HAP-1 (cell line): ENCODE measurements around the gene CCDC136.

ENCODE experiments used
- DNase-seq, 2 experiments: peaks; one replicate each; pipeline ENCODE4 v3.0.0-alpha.2; 2016 to 2020; ENCODE audit warnings: low spot score in 2 of 2
- H3K27me3 ChIP-seq: fragments of 250-450 bp; sonication (Bioruptor Pico); 2 replicates; pipeline ENCODE4 v1.5.1; 2020; ENCODE audit warnings: low read depth, mild to moderate bottlenecking, moderate library complexity
- H3K36me3 ChIP-seq: fragments of 250-450 bp; sonication (Bioruptor Pico); replicated peaks from 2 replicates; pipeline ENCODE4 v1.5.1; 2020; ENCODE audit warnings: mild to moderate bottlenecking
- H3K4me1 ChIP-seq: fragments of 250-450 bp; sonication (Bioruptor Pico); 2 replicates; pipeline ENCODE4 v1.5.1; 2020; ENCODE audit warnings: mild to moderate bottlenecking
- H3K4me3 ChIP-seq: fragments of 250-450 bp; sonication (Bioruptor Pico); 2 replicates; pipeline ENCODE4 v1.5.1; 2020; ENCODE audit warnings: mild to moderate bottlenecking, moderate library complexity
- H3K9me3 ChIP-seq: fragments of 250-450 bp; sonication (Bioruptor Pico); 2 replicates; pipeline ENCODE4 v1.5.1; 2020; ENCODE audit warnings: mild to moderate bottlenecking, moderate library complexity
- in situ Hi-C: fragments of 300-500 bp; cut with MboI; formaldehyde crosslinking; loops from 3 replicates; pipeline ENCODE4 v1.14.3; 2020; ENCODE audit warnings: low sequenced_read_pairs, inconsistent platforms, mixed read lengths

Gene CCDC136

GRCh38 chr7:128791121-128791971 is at the start of gene CCDC136:
TSS of gene CCDC136 (plus strand) at chr7:128791968. CDS start at chr7:128792412, 444 bp downstream.
- in situ Hi-C loops = no loop called here
- Histone ChIP-seq H3K27me3 (peaks cover 6% of the 10 kb centered on the region; the same call in 1 of the 2 replicates), H3K36me3 (peaks cover 6% of the 10 kb centered on the region; the same call in 1 of the 2 replicates), H3K9me3 (no peaks in the 10 kb centered on the region), H3K4me3 (peak within 1 kb of the TSS; percentile 78), H3K4me1 (peaks cover 6% of the 10 kb centered on the region)
- peak; percentile 49 to 89 for DNase-seq

- Histone ChIP-seq H3K4me3 (no peak overlapping the region), H3K9me3 (no peaks in the 10 kb centered on the region), H3K27me3 (no peaks in the 10 kb centered on the region), H3K4me1 (peaks cover 33% of the 10 kb centered on the region), H3K36me3 (no peaks in the 10 kb centered on the region; the same call in none of the 2 replicates)
- DNase-seq = no peak
- in situ Hi-C loops = no loop called here
These were observed 49.6 kb upstream of the CCDC136 start for GRCh38 chr7:128742206-128742605.

DNA sequence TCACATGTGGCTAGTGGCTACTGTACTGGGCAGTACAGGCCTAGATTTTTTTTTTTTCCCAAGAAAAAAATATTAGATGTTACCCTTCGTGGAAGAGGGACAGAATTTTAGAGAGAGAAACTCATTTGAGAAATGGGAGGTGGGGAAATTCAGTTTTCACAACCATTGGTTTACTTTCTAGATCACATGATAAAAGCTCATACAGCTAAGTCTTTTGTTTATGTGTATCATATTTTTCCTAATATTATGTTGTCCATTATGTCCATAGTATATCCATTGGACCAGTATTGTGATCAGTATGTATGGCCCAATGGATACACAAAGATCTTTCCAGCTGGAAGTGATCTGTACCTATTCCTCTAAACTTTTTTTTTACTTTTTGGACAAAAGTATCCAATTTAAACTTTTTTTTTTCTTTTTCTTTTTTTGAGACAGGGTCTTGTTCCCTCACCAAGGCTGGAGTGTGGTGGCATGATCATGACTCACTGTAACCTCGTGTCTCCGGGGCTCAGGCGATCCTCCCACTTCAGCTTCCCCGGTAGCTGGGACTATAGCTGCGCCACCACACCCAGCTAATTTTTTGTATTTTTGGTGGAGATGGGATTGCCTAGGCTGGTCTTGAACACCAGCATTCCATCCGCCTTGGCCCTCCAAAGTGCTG is 48.5 kb upstream of the CCDC136 start:
- no peak for DNase-seq
- Histone ChIP-seq H3K9me3 (no peaks in the 10 kb centered on the region), H3K4me1 (peaks cover 32% of the 10 kb centered on the region), H3K27me3 (no peaks in the 10 kb centered on the region), H3K4me3 (no peak overlapping the region), H3K36me3 (peaks cover 7% of the 10 kb centered on the region)
- in situ Hi-C loops = no loop called here

GRCh38 chr7:128744366-128744905 is 47.3 kb upstream of the CCDC136 start:
- H3K27me3 ChIP-seq = no peaks in the 10 kb centered on the region
- in situ Hi-C loops = no loop called here
- H3K4me1 ChIP-seq = peaks cover 26% of the 10 kb centered on the region
- DNase-seq = no peak
- H3K9me3 ChIP-seq = no peaks in the 10 kb centered on the region
- H3K36me3 ChIP-seq = peaks cover 19% of the 10 kb centered on the region
- H3K4me3 ChIP-seq = no peak overlapping the region

DNA sequence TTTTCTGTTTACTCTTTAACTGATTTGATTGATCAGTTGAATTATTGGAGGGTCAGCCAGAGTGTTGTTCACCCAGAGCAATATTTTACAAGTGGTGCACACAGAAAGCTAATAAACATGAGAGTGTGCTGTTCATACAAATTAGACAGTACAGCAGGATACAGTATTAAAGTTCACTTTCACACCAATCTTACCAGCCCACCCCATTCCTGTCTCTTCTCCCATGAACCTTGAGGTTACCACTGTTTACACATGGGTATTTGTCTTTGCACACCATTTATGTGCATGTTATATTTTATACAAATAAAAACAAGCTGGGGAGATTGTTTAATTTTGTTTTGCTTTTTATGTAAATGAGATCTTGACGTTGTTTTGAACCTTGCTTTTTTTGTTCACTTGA is 46.1 kb upstream of the CCDC136 start:
- Histone ChIP-seq H3K27me3 (no peaks in the 10 kb centered on the region), H3K9me3 (no peaks in the 10 kb centered on the region), H3K4me3 (no peak overlapping the region), H3K4me1 (peaks cover 23% of the 10 kb centered on the region), H3K36me3 (peaks cover 29% of the 10 kb centered on the region)
- in situ Hi-C loops = no loop called here
- DNase-seq = no peak

- in situ Hi-C loops = no loop called here
- Histone ChIP-seq H3K9me3 (no peaks in the 10 kb centered on the region), H3K27me3 (no peaks in the 10 kb centered on the region), H3K4me3 (no peak overlapping the region), H3K36me3 (peaks cover 42% of the 10 kb centered on the region), H3K4me1 (peaks cover 9% of the 10 kb centered on the region; the same call in 1 of the 2 replicates)
- no peak for DNase-seq
These were observed 44.3 kb upstream of the CCDC136 start for GRCh38 chr7:128747327-128748079.

GRCh38 chr7:128752251-128752650 is 39.5 kb upstream of the CCDC136 start:
- Histone ChIP-seq H3K4me1 (peaks cover 9% of the 10 kb centered on the region), H3K36me3 (peaks cover 78% of the 10 kb centered on the region), H3K27me3 (no peaks in the 10 kb centered on the region), H3K9me3 (no peaks in the 10 kb centered on the region), H3K4me3 (no peak overlapping the region)
- no peak for DNase-seq
- in situ Hi-C loops = no loop called here

DNA sequence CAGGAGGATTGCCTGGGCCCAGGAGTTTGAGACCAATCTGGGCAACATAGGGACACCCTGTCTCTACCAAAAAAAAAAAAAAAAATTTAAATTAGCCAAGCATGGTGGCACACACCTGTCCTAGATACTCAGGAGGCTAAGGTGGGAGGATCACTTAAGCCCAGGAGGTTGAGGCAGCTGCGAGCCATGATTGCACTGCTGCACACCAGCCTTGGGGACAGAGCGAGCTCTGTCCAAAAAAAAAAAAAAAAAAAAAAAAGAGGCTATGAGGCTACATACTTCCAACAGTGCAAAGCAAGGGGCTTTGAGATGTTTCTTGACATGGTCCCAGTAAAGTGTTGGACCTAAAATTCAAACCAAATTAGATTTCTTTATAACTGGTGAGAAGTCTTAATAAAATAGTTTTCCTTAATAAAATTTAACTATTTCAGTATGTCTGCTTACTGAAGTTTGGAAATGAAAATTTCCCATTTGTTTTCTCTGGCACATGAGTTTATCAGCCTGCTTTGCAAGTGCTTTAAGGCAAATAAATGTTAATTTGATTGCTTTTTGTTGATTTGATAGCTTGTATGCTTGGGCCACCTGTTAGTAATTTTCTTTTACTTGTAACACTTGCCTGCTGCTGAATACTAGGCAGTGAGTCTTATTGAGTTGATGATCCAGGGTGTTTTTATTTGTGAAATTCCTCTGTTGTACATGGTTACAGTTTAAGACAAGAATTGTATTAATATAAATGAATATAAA is 36.5 kb upstream of the CCDC136 start:
- Histone ChIP-seq H3K4me1 (peaks cover 9% of the 10 kb centered on the region), H3K9me3 (no peaks in the 10 kb centered on the region), H3K36me3 (peaks cover 77% of the 10 kb centered on the region), H3K27me3 (no peaks in the 10 kb centered on the region), H3K4me3 (no peak overlapping the region)
- no peak for DNase-seq
- in situ Hi-C loops = no loop called here

- Histone ChIP-seq H3K27me3 (no peaks in the 10 kb centered on the region), H3K9me3 (no peaks in the 10 kb centered on the region), H3K4me3 (no peak overlapping the region), H3K36me3 (peaks cover 78% of the 10 kb centered on the region), H3K4me1 (peaks cover 9% of the 10 kb centered on the region)
- in situ Hi-C loops = no loop called here
- no peak for DNase-seq
These were observed 35.8 kb upstream of the CCDC136 start for GRCh38 chr7:128755819-128756476.

GRCh38 chr7:128757203-128757602 is 34.6 kb upstream of the CCDC136 start:
- in situ Hi-C loops = no loop called here

GRCh38 chr7:128758553-128758952 is 33.2 kb upstream of the CCDC136 start:
- in situ Hi-C loops = no loop called here

More at GRCh38 chr7:128757203-128757602, 34.6 kb upstream of the CCDC136 start:
- Histone ChIP-seq H3K36me3 (peaks cover 78% of the 10 kb centered on the region), H3K4me3 (no peak overlapping the region), H3K4me1 (peaks cover 9% of the 10 kb centered on the region), H3K9me3 (no peaks in the 10 kb centered on the region), H3K27me3 (no peaks in the 10 kb centered on the region)
- DNase-seq = no peak

DNA sequence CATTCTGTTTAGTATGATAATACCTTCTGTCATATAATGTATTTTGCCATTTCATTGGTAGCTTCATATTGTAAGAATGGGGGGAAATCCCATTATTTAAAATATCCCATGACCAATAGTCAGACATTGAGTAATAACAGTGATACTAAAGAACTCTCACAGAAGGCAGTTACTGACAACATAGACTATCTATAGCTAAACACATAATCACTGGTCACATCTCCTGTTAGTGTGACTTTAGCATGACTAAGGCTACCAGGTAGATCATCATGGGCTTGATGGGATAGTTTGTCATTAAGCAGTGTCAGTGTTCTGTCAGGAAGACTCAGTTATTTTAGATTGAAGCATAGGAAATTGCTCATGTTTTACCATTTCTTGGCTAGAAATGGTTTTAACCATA is 32.5 kb upstream of the CCDC136 start:
- H3K9me3 ChIP-seq = no peaks in the 10 kb centered on the region
- no peaks in the 10 kb centered on the region for H3K4me1 ChIP-seq
- H3K36me3 ChIP-seq = peaks cover 77% of the 10 kb centered on the region
- no peak overlapping the region for H3K4me3 ChIP-seq
- no peak for DNase-seq
- in situ Hi-C loops = no loop called here
- H3K27me3 ChIP-seq = no peaks in the 10 kb centered on the region

More at GRCh38 chr7:128758553-128758952, 33.2 kb upstream of the CCDC136 start:
- Histone ChIP-seq H3K9me3 (no peaks in the 10 kb centered on the region), H3K36me3 (peaks cover 77% of the 10 kb centered on the region), H3K4me3 (no peak overlapping the region), H3K27me3 (no peaks in the 10 kb centered on the region), H3K4me1 (peaks cover 3% of the 10 kb centered on the region)
- no peak for DNase-seq
